ENCODE data around the gene CYP4F8. TPM values are rescaled to one million over a fixed set of nuclear protein-coding genes. Genes with fewer than 3 reads are reported as not detected.

The CYP4F8 gene
- total and polyA plus RNA-seq, 2 of the 8 experiments (the other 6 are each of a cell fraction or from before 2014, with no cell fraction given), result not detected

- no peaks in the 10 kb centered on the region; the same call in 1 of the 2 replicates for H3K79me1 ChIP-seq (ENCODE audit: low read depth, low read length)
- no peak overlapping the region for H3K9ac ChIP-seq (replicated peaks in 1 of 4; ENCODE audit: extremely low read depth in 1 of 4, low read depth in 3 of 4, low read length in 3 of 4)
- H4K5ac ChIP-seq (ENCODE audit: insufficient read length, low read depth, low read length), result no peak overlapping the region
- H3K79me2 ChIP-seq (ENCODE audit: control insufficient read depth in 1 of 2, insufficient read depth in 2 of 2, low read length in 2 of 2), result no peaks in the 10 kb centered on the region
- H3K23me2 ChIP-seq (ENCODE audit: low read depth, low read length), result peaks cover 4% of the 10 kb centered on the region; the same call in 1 of the 2 replicates
- H2BK20ac ChIP-seq (ENCODE audit: low read length), result no peak overlapping the region
- FAIRE-seq (no peak), DNase-seq (ENCODE audit: low read depth in 1 of 2, low spot score in 2 of 2) (no peak)
- H2BK5ac ChIP-seq (ENCODE audit: low read depth, low read length), result no peak overlapping the region
- ChIA-PET POLR2A (ENCODE audit: partially characterized antibody) (no interaction called here), CTCF (ENCODE audit: partially characterized antibody) (no interaction called here)
- H3K23ac ChIP-seq (ENCODE audit: insufficient read length), result no peak overlapping the region
- H3K27me3 ChIP-seq (replicated peaks in 1 of 4; ENCODE audit: control insufficient read depth in 3 of 4, extremely low read depth in 1 of 4, insufficient read depth in 3 of 4, low read length in 3 of 4), result no peaks in the 10 kb centered on the region
- H3K27ac ChIP-seq (ENCODE audit: low read depth, low read length), result no peak overlapping the region
- no peak overlapping the region for H2BK120ac ChIP-seq (replicated peaks; ENCODE audit: low read depth, low read length)
- H2BK12ac ChIP-seq (ENCODE audit: low read depth, low read length), result no peak overlapping the region
- no peak overlapping the region for H3K56ac ChIP-seq (replicated peaks; ENCODE audit: insufficient read length, low read depth, low read length)
- H4K8ac ChIP-seq (ENCODE audit: extremely low read depth, insufficient read depth, low read length), result no peak overlapping the region
- no peak overlapping the region for H2AFZ ChIP-seq (ENCODE audit: low read length)
- H4K91ac ChIP-seq (replicated peaks; ENCODE audit: insufficient read length, low read length), result no peak overlapping the region
- H3K36me3 ChIP-seq (ENCODE audit: control insufficient read depth in 2 of 4, insufficient read depth in 4 of 4, low read length in 3 of 4), result no peaks in the 10 kb centered on the region; a peak in 1 of 8 replicates
- no peak overlapping the region for H2BK15ac ChIP-seq (ENCODE audit: low read length)
- no peak overlapping the region for H3K4me3 ChIP-seq (ENCODE audit: extremely low read depth in 1 of 4, insufficient read depth in 2 of 4, low read depth in 3 of 4, low read length in 4 of 4)
- peaks cover 78 to 91% of the 10 kb centered on the region in 2 experiments for H3K9me3 ChIP-seq (ENCODE audit: insufficient read depth in 2 of 2, low read depth in 1 of 2, low read length in 1 of 2)
- no peaks in the 10 kb centered on the region for H3K4me1 ChIP-seq (replicated peaks in 1 of 4; ENCODE audit: control insufficient read depth in 3 of 4, insufficient read depth in 4 of 4, low read length in 3 of 4)
- no peak overlapping the region for H3K4ac ChIP-seq (replicated peaks; ENCODE audit: insufficient read length, low read depth, low read length)
- no peak overlapping the region for H3K4me2 ChIP-seq (ENCODE audit: insufficient read depth in 1 of 2, low read depth in 2 of 2, low read length in 2 of 2)
- H3K18ac ChIP-seq (ENCODE audit: extremely low read depth, low read length), result no peak overlapping the region
- H3K14ac ChIP-seq (ENCODE audit: insufficient read length), result no peak overlapping the region
- no peak overlapping the region for H2AK5ac ChIP-seq (ENCODE audit: low read depth, low read length)
- H4K20me1 ChIP-seq (replicated peaks in 1 of 2; ENCODE audit: control insufficient read depth in 1 of 2, insufficient read depth in 2 of 2, low read length in 2 of 2), result no peaks in the 10 kb centered on the region
- no peak for TF ChIP-seq ATF2 (IDR thresholded peaks at IDR 0.05; ENCODE audit: low read length)
- no peak for TF ChIP-seq TEAD4 (IDR thresholded peaks at IDR 0.05; ENCODE audit: low read depth, low read length)
- TF ChIP-seq RFX5 (IDR thresholded peaks at IDR 0.05; ENCODE audit: borderline replicate concordance, low read depth, low read length), result no peak
- no peak for TF ChIP-seq RAD21 (IDR thresholded peaks at IDR 0.05 in 1 of 2, conservative IDR thresholded peaks at IDR 0.05 in 1 of 2; ENCODE audit: low read depth in 2 of 2, low read length in 2 of 2)
- no peak for TF ChIP-seq CBX8 (IDR thresholded peaks at IDR 0.05; ENCODE audit: borderline replicate concordance, low read depth, low read length)
- no peak for TF ChIP-seq CEBPB (IDR thresholded peaks at IDR 0.05; ENCODE audit: low read depth, low read length)
- no peak for TF ChIP-seq JUND (IDR thresholded peaks at IDR 0.05; ENCODE audit: low read length)
- TF ChIP-seq FOSL1 (IDR thresholded peaks at IDR 0.05; ENCODE audit: insufficient read depth, low read depth, low read length), result no peak
- TF ChIP-seq PHF8 (conservative IDR thresholded peaks at IDR 0.05; ENCODE audit: low read depth, low read length), result no peak
- no peak for TF ChIP-seq SP4 (IDR thresholded peaks at IDR 0.05; ENCODE audit: low read length)
- no peak for TF ChIP-seq HDAC2 (IDR thresholded peaks at IDR 0.05; ENCODE audit: borderline replicate concordance in 1 of 2, low read depth in 2 of 2, low read length in 2 of 2)
- no peak for TF ChIP-seq POLR2A (IDR thresholded peaks at IDR 0.05; ENCODE audit: control extremely low read depth in 1 of 2, low read depth in 2 of 2, low read length in 2 of 2)
- no peak for TF ChIP-seq SIRT6 (IDR thresholded peaks at IDR 0.05; ENCODE audit: low read length)
- no peak for TF ChIP-seq RBBP5 (IDR thresholded peaks at IDR 0.05; ENCODE audit: borderline replicate concordance, low read depth, low read length)
Observed at GRCh38 chr19:15642807-15643206, 27.8 kb downstream of the CYP4F8 start.
